DMS153 (cell line): ENCODE results near the gene CMTM4.
A peak's percentile ranks its signal among the peaks of the same experiment; 100 is the strongest.
"Not testable (repeated sequence)": the region's sequence is repeated elsewhere in the genome, so short reads cannot be mapped to it uniquely, and the experiment has no call there.

Experiments used
- DNase-seq: peaks from one replicate; lab custom pipeline; 2025; lab: John Stamatoyannopoulos, UW

Gene CMTM4

DNA sequence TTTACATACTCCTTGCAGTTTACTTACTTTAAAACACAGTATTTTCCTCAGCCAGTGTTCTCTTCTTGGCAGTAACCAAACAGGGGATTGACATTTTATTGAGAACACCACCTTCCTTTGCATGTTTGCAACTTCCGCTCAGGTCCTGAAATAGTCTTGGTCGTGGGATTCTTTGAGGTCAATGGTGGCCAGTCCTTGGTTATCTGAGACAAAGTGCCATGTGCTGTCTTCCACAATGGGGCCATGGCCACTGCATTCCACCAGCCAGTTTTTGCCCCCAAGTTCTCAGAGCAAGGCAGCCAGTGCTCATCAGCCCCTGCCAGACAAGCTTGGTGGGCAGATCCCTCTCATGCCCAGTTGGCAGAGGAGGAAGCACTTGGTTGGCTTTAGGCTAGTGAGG lies 22.9 kb downstream of the CMTM4 start:
- DNase-seq = no peak

DNA sequence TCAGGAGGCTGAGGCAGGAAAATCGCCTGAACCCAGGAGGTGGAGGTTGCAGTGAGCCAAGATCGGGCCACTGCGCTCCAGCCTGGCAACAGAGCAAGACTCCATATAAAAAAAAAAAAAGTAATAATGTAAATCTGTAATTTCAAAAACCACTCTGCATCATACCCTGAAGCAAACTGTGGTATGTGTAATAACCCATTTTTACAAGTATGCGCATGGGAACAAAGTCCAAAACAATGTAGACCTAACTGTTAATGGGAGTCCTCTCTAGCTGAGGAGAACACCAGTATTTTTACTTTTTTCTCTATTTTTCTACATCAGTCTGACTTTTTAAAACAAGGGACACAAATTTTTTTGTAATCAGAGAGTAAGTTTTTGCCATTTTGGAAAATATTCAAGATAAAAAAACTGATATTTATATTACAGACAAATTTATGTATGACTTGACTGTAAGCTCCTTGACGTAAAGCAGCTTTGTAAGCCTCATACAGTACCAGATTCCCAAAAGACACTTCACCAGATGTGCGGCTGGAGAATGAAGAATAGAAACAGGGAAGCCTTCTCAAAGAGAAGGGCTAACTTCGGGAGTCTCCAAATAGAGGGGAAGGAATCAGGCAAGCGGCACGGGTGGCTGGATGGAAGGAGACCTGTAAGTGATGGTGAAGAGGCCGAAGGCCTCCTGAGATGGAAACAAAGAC lies 25.7 kb downstream of the CMTM4 start:
- DNase-seq = no peak

DNA sequence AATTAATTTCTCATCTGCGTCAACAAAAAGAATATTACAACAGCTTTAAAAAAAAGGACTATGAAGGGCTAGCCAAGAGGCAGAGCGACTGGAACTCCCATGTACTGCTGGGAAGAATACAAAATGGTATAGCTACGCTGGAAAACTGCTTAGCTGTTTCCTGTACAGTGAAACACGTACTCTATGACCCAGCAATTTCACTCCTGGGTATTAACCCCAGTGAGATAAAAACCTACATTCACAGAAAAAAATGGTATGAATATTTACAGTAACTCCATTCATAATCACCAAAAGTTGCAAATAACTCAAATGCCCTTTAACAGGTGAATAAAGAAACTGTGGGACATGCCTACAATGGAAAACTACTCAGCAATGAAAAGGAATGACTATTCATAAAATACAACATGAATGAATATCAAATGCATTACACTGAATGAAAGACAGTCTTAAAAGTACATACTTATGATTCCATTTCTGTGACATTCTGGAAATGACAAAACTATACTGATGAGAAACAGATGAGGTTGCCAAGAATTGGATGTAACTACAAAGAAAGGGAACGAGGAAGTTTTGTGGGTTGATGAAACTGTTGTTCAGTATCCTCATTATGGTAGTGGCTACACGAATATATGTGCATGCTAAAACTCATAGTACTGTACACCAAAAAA lies 27.6 kb downstream of the CMTM4 start:
- no peak for DNase-seq

DNA sequence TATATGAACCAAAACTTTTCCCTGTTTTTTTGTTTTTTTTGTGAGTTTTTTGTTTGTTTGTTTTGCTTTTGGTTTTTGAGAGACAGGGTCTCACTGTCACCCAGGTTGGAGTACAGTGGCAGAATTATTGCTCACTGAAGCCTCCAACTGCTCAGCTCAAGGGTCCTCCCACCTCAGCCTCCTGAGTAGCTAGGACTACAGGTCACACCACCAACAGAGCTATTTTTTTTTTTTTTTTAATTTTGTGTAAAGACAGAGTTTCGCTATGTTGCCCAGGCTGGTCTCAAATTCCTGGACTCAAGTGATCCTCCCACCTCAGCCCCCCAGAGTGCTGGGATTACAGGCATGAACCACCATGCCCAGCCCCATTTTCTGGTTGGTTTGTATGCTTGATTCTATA lies 28.6 kb downstream of the CMTM4 start:
- DNase-seq = no peak

DNA sequence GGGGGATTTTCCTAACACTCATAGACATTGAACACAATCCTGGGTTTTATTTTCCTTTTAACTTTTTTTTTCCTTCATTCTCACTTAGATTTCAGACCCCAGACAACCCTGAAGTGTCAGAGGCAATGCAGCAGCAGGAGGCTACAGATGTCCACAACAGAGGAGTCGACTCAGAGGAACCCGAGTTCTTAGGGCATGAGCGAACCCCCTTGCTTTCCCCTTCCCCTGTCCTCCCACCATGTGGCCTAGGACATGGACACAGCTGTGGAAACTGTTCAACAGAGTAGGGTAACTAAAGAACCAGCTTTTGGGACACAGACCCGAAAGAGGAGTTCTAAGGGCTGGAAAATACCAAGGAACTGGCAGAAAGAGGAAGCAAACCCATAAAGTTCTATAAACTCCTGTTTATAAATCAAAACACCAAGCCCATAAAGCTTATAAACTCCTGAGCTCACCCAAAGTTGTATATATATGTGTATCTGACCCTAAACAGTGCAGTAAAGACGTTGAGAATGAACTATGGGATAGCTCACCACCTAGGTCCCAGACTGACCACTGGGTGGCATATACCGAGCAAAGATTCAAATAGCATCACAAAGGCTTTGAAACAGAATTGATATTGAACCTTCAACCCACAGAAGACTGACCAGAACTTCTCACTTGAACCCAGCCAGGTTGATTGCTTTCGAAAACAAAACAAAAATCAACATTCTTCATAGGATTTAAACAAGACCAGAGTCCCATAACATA lies 33.9 kb downstream of the CMTM4 start:
- no peak for DNase-seq

DNA sequence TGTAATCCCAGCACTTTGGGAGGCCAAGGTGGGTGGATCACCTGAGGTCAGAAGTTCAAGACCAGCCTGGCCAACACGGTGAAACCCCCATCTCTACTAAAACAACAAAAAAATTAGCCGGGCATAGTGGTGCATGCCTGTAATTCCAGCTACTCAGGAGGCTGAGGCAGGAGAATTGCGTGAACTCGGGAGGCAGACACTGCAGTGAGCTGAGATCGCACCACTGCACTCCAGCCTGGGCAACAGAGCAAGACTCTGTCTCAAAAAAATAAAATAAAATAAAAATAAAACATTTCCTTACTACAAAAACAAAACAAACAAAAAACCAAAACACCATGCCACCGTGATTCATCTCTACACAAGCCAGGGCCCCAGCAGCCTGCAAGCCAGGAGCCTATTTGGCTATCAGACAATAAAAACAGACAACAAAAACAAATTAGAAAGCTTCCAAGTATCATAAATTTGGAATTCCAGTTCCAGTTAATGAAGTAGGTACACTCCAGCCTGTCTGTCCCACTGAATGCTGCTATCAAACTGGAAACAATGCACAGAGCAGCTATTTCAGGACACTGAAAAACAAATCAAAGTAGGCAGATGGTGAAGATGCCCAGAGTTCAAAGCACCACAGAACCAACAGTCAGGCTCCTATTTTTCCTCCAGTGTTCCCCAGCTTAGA lies 34.7 kb downstream of the CMTM4 start:
- not testable (repeated sequence) for DNase-seq

DNA sequence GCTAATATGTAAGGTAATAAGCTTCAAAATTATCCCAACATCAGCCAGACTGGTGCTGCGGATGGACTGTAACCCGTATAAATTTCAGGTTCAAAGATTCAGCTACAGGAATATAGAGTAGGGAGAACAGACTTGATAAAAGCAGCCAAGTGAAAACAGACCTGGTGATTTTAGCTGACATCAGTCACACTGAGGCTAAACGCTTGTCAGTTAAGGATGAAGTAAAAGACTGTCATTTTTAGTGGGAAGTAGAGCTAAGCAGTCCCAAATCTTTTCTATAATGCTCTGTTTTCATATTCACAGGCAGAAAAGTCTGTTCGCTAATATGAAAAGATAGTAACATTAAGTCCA lies 35.4 kb downstream of the CMTM4 start:
- DNase-seq = no peak

DNA sequence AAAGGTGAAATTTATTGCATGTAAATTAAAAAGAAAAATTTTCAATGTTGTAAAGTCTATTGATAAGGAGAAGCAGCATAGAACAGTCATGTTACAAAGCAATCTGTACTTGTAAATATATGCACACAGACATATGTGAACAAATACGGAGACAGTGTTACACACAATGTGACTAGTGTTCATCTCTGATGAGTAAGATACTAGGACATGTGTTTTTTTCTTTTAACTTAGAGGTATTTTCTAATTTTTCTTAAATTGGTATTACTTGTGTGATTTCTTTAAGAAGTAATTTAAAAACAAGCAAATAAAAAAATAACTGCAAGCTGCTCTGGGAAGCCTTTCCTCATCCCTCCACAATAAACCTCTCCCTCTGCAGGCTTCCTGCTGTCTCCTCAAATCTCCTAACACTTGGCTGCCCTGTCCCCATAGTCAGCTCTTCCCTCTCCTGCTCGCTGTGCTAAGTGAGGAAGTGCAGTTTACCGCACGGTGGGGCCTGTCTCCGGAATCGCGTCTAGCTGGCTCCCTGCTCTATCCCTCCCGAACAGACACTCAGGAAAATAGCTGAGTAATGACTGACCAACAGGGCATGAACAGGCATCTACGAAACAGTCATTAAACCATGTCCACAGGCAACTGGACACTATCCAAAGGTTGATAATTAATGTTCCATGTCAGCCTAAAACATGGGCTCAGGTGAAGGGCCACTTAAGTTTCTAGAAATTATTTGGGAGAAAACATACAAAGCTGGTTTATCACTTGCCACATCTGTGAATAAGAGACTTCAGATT lies 35.9 kb downstream of the CMTM4 start:
- peak; percentile 52 for DNase-seq

DNA sequence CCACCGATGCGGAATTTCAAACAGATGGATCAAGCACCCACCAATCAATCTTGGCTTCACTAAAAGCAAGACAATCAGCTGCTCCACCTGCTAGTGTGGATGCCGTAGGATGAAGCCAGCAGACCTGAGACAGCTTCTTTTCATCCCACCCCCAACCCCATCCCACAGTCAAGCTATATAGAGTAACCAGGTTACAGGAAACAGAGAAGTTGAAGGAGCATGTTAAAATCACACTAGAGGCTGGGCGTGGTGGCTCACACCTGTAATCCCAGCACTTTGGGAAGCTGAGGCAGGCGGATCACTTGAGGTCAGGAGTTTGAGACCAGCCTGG lies 37.7 kb downstream of the CMTM4 start:
- no peak for DNase-seq

DNA sequence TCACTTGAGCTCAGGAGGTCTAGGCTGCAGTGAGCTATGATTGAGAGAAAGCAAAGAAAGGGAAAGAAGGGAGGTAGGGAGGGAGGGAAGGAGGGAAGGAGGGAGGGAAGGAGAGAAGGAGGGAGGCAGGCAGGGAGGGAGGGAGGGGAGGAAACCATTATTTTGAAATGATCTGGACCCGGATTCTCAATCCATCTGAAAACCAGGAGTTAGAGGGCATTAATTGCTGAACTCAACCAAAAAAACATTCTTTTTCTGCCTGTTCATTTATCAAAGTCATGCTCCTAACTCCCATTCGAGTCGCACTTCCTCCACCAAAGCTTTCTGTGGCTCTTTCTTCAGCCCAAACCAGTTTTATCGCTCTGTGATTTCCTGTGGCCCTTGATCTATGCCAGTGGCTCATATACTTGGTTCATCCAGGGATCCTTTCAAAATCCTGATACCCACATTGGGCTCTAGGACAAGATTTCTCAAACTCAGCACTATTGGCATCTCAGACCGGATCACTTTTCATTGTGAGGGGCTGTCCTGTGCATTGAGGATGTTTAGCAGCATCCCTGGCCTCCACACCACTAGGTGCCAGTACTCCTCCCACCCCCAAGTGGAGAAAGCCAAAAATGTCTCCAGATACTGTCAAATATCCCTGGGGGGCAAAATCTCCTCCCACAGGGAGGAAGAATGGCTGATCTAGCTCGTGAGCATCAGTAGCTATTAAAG lies 38.2 kb downstream of the CMTM4 start:
- DNase-seq = no peak

DNA sequence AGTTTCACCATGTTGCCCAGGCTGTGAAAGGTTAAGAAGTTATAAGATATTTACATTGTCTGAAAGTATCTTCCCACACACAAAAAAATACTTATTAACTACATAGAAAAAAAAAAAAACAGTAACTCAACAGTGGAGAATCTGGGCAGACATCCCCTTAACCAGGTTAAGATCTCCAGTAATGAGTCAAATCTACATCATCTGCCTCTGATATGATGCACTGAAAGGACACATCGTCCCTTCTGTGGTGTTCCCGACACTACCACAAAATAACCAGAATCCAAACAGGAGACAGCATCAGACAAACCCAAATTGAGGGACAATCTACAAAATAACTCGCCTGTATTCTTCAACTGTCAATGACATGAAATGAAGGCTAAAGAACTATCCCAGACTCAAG lies 40.0 kb downstream of the CMTM4 start:
- no peak for DNase-seq

DNA sequence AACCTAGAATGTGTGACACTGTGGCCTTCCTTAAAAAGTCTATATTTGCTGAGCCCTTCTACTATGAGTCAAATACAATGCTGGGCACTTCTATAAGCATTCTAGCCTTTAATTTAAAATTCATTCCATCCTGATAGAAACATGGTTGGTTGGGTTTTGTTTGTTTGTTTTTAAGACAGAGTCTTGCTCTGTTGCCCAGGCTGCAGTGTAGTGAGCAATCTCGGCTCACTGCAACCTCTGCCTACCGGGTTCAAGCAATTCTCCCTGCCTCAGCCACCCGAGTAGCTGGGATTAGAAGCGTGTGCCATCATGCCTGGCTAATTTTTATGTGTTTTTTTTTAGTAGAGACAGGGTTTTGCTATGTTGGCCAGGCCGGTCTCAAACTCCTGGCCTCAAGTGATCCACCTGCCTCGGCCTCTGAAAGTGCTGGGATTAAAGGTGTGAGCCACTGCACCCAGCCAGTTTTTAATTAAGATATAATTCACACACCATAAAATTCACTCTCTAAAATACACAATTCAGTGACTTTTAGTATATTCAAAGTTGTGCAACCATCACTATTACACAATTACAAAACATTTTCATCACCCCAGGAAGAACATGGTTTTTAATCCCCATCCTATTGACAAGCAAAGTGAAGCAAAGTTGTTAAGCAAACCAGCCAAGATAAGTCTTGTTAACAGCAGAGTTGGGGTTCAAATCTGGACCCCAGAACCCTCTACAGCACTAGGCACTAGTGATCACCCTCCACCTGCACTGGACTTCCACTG lies 42.8 kb downstream of the CMTM4 start:
- no peak for DNase-seq

DNA sequence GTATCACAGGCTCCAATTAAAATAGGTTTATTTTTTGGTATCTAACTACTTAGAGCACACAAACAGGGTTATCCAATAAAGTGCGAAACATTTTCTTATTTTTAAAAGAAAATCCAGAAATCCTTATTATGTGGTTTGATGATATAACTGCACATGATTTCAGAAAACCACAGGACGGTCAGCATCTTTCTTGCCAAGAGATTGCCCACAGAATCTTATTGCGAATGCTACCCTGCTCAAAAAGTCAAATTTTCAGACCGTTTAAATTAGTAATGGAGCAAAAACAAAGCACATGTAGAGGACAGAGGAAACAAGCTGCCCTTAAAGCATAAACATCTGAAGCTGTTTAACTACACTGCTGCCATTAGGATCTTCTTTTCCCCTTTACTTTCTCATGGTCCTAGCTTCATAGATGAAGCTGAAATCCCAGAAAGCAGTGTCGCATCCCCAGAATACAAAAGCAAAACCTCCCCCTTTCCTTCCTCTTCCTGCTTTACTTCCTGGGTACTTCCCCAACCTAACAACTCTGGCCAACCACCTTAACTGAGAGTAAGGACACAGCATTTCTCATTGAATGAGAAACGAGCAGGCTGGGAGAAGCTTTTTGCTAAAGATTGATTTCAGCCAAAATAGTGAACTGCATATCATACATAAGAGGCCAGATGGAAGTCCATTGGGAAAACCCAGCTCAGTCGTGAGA lies 43.7 kb downstream of the CMTM4 start:
- DNase-seq = no peak

DNA sequence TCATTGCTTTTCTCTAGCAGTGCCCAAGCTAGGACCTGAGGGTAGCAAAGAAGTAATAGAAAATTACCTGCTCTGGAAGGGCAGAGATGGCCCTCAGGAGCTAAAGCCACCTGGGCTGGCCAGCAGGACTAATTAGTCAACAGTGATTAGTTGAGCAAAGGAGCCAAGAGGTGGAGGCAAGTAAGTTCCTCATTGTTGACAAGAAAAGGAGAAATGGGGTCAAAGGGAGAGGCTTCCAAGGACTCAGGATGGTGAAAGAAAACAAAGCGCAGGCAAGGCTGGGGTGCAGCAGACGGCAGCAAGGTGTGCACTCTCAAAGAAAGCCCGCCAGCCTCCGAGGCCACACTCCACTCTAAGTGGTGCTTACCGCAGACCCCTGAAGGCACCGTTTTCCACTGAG lies 44.6 kb downstream of the CMTM4 start:
- no peak for DNase-seq

DNA sequence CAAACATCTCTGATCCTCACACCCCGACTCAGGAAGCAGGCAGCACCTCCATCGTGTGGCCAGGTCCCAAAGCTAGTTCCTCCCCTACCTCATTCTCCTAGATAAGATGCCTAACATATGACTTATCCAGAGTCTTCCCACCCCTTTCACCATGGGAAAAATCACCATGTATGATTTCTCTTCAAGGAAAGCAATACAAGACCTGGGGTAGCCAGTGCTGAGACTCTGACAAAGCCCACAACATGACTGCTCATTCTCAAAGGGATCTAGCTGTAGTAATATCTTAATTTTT lies 45.1 kb downstream of the CMTM4 start:
- DNase-seq = no peak

DNA sequence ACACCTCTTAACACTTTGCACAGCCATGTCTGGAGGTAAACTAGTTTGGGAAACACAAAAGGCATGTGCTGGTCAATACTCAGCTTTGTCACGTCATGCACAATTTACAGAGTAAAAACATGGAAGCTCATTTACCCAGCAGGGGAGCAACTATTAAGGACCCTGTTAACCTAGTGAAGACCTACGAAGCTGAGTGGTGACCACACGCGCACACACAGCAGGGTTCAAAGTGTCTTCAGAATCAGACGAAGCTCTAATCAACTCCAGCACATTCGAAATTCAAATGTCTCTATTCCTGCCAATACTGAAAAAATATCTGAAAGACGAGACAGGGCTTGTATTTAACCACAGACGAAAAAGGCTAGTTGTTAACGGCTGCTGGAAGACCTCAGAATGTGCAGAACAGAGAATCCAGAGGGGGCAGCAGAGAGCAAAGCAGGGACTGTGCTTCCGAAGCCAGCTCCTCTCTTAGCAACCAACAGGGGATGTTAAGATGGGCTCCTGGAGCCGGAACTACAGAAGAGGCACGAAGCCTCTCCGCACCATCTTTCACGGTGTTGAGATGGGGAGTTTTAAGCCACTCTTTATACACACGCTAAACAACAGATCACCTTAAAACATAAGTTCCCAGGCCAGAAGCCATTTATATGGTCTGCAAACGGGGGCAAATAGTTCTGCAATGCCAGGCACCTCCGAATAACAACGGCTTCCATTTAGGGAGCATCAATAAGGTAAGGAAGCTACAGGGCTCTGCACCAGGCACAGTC lies 45.7 kb downstream of the CMTM4 start:
- DNase-seq = peak; percentile 72

DNA sequence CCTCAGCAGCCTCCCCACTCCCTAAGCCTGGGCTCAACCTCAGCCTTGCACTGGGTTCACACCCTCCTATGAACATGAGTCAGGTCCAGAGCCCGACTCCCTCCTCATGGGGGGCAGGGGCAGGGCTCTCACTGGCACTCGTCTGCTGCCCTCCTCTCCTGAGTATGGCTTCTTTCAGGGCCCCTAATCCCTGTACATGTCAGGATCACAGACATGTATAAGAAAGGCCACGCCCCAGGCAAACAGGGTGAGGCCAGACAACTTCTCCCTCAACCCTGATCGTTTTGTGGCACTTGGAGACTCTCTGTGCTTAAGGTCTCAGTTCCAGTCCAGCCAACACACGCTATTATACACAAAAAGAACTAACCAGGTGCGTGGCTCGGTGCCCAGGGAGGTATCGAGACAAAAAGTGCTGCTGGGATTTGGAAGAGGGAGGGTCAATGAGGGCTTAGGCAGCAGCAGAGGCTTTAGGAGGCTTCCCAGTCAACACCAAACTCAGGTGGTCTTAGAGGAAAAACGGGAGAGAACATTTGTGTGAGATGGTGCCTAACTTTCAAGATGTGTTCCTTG lies 46.8 kb downstream of the CMTM4 start:
- no peak for DNase-seq

DNA sequence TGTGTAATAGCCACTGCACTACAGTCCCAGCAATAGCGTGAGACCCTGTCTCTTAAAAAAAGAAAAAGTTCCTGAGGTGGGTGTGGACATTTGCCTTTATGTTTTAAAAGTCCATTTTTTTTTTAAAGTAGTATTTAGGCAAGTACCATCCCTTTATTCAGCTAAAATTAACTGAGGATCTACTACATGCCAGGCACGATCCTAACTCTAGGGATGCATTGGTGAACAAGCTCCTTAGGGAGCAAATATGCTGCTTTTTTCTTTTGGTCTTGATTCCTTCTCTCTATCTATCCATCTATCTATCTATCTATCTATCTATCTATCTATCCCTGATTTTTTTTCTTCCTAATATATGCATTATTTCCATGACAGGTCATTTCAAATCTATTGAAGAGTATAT lies 47.4 kb downstream of the CMTM4 start:
- DNase-seq = no peak

DNA sequence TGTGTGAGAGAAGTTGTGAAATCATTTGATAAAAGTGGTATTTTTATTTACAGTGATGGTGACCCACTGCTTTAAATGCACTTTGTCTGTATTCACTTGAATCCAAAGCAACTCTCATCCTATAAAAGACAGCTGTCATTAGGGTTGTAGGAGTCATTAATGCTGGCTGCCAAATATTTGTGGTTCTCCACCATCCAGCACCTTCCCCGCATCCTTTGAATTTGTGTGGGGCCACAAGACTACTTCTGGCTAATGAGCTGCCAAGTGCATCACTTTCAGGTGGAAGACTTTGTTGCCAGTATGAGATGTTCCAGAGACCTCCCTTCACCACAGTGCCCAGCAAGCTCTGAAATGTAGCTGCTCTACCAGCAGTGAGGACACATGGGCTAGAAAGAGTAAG lies 48.7 kb downstream of the CMTM4 start:
- DNase-seq = no peak
